ENCODE data around the gene CD300LF.

The CD300LF gene

DNA sequence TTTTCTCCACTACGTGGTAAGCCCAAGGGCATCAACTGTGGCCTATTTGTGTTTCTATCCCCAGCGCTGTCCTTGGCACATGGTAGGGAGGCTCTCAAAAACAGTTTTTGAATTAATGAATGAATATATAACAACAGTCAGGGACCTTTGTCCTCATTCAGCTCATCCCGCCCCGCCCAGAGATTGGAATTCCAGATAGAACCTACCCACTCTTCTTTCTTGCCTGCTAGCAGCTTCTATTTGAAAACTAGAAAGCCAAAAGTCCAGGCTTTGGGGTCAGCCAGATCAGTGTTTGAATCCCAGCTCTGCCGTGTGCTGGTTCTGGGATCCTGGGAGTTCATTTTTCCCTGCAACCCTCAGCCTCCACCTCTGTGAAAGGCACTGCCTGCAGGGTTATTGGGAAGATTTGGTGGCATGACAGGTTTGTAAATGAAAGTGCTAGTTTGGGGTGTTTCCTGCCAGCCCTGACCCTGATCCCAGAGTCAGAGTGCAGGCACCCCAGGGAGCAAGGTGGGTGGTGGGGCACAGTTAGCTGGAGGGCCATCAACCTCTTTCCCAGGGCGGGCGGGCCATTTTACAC, 40.2 kb upstream of the CD300LF start:
- Histone ChIP-seq H3K36me3 (ENCODE audit: control insufficient read depth, insufficient read depth, low read length) (no peaks in the 10 kb centered on the region), H3K4me1 (ENCODE audit: control insufficient read depth, insufficient read depth, low read length) (no peaks in the 10 kb centered on the region), H3K9ac (ENCODE audit: low read length) (no peak overlapping the region), H3K27me3 (ENCODE audit: control insufficient read depth, insufficient read depth, low read length) (no peaks in the 10 kb centered on the region), H3K4me3 (ENCODE audit: low read length) (no peak overlapping the region), H3K27ac (ENCODE audit: low read depth, low read length) (no peak overlapping the region)

DNA sequence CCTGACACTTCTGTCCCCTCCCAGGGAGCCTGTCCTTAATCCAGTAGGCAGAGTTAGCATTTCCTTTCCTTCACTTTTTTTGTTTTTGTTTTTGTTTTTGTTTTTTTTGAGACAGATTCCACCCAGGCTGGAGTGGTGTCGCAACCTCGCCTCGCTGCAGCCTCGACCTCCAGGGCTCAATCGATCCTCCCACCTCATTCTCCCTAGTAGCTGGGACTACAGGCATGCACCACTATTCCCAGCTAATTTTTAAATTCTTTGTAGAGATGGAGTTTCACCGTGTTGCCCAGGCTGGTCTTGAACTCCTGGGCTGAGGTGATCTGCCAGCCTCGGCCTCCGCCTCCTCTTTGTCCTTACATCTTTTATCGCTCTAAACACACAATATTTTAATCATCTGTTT, 39.7 kb upstream of the CD300LF start:
- Histone ChIP-seq H3K27ac (ENCODE audit: low read depth, low read length) (no peak overlapping the region), H3K4me1 (ENCODE audit: control insufficient read depth, insufficient read depth, low read length) (no peaks in the 10 kb centered on the region), H3K4me3 (ENCODE audit: low read length) (peak overlapping the region; percentile 33), H3K9ac (ENCODE audit: low read length) (no peak overlapping the region), H3K27me3 (ENCODE audit: control insufficient read depth, insufficient read depth, low read length) (no peaks in the 10 kb centered on the region), H3K36me3 (ENCODE audit: control insufficient read depth, insufficient read depth, low read length) (no peaks in the 10 kb centered on the region)

DNA sequence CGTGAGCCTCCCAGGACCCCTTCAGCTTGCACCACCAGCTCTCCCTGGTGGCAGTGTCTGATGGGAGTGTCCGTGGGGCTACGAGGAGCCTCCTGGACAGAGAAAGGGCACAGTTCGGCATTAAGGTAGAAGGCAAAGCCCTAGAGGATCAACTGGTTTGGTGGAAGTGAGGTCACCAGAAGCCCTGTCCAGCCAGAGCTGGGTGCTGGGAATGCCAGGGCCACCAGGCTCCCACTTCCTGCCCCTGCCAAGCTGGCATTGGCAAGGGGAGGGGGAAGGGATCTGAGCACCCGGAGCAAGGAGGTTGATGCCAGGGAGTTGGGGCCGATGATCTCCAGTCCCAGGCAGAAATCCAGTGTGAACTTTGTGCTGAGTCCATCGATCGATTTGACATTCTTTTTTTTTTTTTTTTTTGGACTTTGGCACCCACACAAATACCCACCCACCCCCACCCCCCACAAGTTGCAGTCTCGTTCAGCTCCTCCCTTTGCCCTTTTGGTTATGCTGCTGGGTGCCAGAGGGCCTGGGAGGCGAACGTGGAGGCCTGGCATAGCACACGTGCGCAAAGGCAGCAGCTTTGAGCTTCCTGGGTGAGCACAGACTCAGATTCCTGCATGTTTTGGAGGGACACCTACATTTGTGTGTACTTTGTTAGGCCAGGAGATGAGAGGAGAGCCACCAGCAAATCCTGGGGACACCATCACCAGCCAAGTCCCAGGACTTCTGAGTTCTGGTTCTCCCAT, 37.8 kb upstream of the CD300LF start:
- Histone ChIP-seq H3K9ac (ENCODE audit: low read length) (no peak overlapping the region), H3K27me3 (ENCODE audit: control insufficient read depth, insufficient read depth, low read length) (no peaks in the 10 kb centered on the region), H3K4me3 (ENCODE audit: low read length) (peak overlapping the region; percentile 89), H3K4me1 (ENCODE audit: control insufficient read depth, insufficient read depth, low read length) (no peaks in the 10 kb centered on the region), H3K27ac (ENCODE audit: low read depth, low read length) (no peak overlapping the region), H3K36me3 (ENCODE audit: control insufficient read depth, insufficient read depth, low read length) (no peaks in the 10 kb centered on the region)

DNA sequence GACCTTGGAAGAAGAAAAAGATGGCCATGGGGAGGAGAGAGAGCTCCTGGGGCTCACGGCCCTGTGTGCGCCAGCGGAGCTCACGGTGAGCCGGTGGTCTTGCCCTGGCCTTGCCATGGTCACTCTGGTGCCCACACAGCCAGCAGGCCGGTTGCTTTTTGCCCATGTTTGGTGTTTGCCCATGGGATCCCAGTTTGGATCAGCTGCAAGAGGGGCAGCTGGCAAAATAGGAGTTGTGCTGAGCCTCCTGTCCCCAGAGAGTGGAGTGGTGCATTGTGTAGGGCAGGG, 37.3 kb upstream of the CD300LF start:
- Histone ChIP-seq H3K4me3 (ENCODE audit: low read length) (peak overlapping the region; percentile 89), H3K36me3 (ENCODE audit: control insufficient read depth, insufficient read depth, low read length) (no peaks in the 10 kb centered on the region), H3K4me1 (ENCODE audit: control insufficient read depth, insufficient read depth, low read length) (no peaks in the 10 kb centered on the region), H3K9ac (ENCODE audit: low read length) (no peak overlapping the region), H3K27ac (ENCODE audit: low read depth, low read length) (no peak overlapping the region), H3K27me3 (ENCODE audit: control insufficient read depth, insufficient read depth, low read length) (no peaks in the 10 kb centered on the region)

DNA sequence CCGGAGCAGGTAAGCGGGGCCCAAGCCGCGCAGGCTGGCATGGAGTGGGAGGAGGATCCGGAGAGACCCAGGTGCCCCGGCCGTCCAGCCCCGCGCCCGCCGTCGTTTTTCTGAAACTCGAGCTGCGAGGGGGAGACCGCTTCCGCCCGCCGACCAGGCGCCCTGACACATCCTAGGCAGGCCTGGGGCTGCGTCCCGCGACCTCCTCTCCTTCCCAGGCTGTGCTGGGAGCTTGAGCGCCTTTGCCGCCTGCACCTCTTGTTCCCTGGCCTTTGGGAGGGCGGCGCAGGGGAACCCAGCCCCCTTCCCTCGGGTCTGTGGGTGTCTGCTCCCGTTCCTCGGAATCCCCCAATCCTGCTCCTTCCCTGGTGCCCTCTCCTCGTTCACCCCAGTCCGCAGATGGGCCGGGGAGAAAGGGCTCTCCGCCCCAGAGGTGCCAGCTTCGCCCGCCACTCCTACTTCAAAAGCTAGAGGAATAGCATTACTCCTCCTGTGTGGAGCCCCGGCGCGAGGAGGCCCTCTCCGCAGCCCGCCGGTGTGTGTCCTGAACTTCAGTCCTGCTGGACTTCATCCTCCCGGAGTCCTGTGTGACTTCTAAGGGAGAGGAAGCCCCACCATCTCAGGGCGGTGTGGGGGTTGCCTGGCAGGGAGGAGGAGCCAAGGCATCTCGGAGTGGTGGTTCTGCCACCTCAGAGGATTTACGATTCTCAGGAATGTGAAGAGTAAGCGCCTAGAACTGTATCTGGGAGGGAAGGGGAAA, 36.7 kb upstream of the CD300LF start:
- Histone ChIP-seq H3K36me3 (ENCODE audit: control insufficient read depth, insufficient read depth, low read length) (no peaks in the 10 kb centered on the region), H3K9ac (ENCODE audit: low read length) (peak overlapping the region; percentile 66), H3K4me1 (ENCODE audit: control insufficient read depth, insufficient read depth, low read length) (no peaks in the 10 kb centered on the region), H3K27ac (ENCODE audit: low read depth, low read length) (no peak overlapping the region), H3K27me3 (ENCODE audit: control insufficient read depth, insufficient read depth, low read length) (no peaks in the 10 kb centered on the region), H3K4me3 (ENCODE audit: low read length) (peak overlapping the region; percentile 89)

DNA sequence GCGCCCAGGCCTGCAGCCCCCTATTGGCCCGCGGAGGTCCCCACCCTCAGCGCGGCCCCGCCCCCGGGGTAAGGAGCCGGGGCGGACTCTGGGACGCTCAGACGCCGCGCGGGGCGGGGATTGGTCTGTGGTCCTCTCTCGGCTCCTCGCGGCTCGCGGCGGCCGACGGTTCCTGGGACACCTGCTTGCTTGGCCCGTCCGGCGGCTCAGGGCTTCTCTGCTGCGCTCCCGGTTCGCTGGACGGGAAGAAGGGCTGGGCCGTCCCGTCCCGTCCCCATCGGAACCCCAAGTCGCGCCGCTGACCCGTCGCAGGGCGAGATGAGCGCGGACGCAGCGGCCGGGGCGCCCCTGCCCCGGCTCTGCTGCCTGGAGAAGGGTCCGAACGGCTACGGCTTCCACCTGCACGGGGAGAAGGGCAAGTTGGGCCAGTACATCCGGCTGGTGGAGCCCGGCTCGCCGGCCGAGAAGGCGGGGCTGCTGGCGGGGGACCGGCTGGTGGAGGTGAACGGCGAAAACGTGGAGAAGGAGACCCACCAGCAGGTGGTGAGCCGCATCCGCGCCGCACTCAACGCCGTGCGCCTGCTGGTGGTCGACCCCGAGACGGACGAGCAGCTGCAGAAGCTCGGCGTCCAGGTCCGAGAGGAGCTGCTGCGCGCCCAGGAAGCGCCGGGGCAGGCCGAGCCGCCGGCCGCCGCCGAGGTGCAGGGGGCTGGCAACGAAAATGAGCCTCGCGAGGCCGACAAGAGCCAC, 36.0 kb upstream of the CD300LF start, which contains the start of gene NHERF1:
TSS of gene NHERF1 (plus strand) at position 100 of the 750 bp plus-strand sequence. CDS start at position 319, 219 bp downstream.
- Histone ChIP-seq H3K36me3 (ENCODE audit: control insufficient read depth, insufficient read depth, low read length) (no peaks in the 10 kb centered on the region), H3K9ac (ENCODE audit: low read length) (peak within 1 kb of the TSS; percentile 66), H3K27me3 (ENCODE audit: control insufficient read depth, insufficient read depth, low read length) (no peaks in the 10 kb centered on the region), H3K4me1 (ENCODE audit: control insufficient read depth, insufficient read depth, low read length) (no peaks in the 10 kb centered on the region), H3K4me3 (ENCODE audit: low read length) (peak within 1 kb of the TSS; percentile 89), H3K27ac (ENCODE audit: low read depth, low read length) (peak within 1 kb of the TSS; percentile 26)

DNA sequence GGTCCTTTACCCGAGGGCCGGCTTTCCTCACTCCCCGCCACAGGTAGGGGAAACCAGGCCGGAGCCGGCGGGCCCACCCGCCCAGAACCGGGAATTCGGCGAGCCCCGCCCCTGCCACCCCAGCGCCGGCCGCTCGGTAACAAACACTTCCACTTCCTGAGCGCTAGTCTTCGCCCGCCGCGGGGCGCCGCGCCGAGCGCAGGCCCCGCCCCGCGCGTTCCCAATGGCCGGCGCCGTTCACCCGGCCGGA, 35.5 kb upstream of the CD300LF start:
- H3K4me1 ChIP-seq (ENCODE audit: control insufficient read depth, insufficient read depth, low read length), result no peaks in the 10 kb centered on the region
- peak overlapping the region; percentile 17 for H3K27ac ChIP-seq (ENCODE audit: low read depth, low read length)
- peak overlapping the region; percentile 47 for H3K4me3 ChIP-seq (ENCODE audit: low read length)
- H3K9ac ChIP-seq (ENCODE audit: low read length), result no peak overlapping the region
- H3K36me3 ChIP-seq (ENCODE audit: control insufficient read depth, insufficient read depth, low read length), result no peaks in the 10 kb centered on the region
- H3K27me3 ChIP-seq (ENCODE audit: control insufficient read depth, insufficient read depth, low read length), result no peaks in the 10 kb centered on the region

DNA sequence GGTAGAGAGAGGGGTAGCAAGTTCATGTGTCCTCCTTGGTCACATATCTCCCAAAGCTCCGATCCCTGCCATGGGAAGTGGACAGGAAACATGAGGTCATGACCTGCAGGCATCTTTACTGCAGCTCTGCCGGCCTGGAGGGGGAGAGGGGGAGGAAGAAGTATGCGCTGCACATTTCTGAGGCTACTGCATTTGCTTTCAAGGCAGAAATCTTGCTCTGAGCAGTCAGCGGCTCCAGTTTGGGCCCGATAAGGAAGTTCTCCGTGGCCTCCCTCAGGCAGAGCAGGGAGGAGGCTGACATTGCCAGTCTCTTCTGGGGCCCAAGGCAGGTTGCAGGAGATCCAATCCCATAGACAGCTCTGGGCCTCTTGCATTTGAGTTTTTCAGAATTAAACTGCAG, 34.2 kb upstream of the CD300LF start:
- Histone ChIP-seq H3K36me3 (ENCODE audit: control insufficient read depth, insufficient read depth, low read length) (no peaks in the 10 kb centered on the region), H3K27me3 (ENCODE audit: control insufficient read depth, insufficient read depth, low read length) (no peaks in the 10 kb centered on the region), H3K27ac (ENCODE audit: low read depth, low read length) (no peak overlapping the region), H3K9ac (ENCODE audit: low read length) (no peak overlapping the region), H3K4me3 (ENCODE audit: low read length) (no peak overlapping the region), H3K4me1 (ENCODE audit: control insufficient read depth, insufficient read depth, low read length) (no peaks in the 10 kb centered on the region)

DNA sequence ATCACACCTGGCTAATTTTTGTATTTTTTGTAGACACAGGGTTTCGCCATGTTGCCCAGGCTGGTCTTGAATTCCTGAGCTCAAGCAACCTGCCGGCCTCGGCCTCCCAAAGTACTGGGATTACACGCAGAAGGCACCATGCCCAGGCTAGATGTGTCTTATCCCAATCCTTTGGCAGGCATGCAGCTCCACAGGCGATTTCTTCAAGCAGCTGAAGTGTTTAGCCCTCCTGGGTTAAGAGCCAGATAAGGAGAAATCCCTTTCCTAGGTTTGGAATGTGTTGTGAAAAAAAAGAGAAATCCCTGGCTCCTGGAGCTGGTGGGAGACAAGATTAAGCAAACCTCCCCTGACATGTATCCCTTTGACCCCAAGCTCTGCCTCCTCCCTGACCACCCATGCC, 33.7 kb upstream of the CD300LF start:
- no peak overlapping the region for H3K27ac ChIP-seq (ENCODE audit: low read depth, low read length)
- no peaks in the 10 kb centered on the region for H3K4me1 ChIP-seq (ENCODE audit: control insufficient read depth, insufficient read depth, low read length)
- no peaks in the 10 kb centered on the region for H3K27me3 ChIP-seq (ENCODE audit: control insufficient read depth, insufficient read depth, low read length)
- no peak overlapping the region for H3K9ac ChIP-seq (ENCODE audit: low read length)
- no peak overlapping the region for H3K4me3 ChIP-seq (ENCODE audit: low read length)
- no peaks in the 10 kb centered on the region for H3K36me3 ChIP-seq (ENCODE audit: control insufficient read depth, insufficient read depth, low read length)

DNA sequence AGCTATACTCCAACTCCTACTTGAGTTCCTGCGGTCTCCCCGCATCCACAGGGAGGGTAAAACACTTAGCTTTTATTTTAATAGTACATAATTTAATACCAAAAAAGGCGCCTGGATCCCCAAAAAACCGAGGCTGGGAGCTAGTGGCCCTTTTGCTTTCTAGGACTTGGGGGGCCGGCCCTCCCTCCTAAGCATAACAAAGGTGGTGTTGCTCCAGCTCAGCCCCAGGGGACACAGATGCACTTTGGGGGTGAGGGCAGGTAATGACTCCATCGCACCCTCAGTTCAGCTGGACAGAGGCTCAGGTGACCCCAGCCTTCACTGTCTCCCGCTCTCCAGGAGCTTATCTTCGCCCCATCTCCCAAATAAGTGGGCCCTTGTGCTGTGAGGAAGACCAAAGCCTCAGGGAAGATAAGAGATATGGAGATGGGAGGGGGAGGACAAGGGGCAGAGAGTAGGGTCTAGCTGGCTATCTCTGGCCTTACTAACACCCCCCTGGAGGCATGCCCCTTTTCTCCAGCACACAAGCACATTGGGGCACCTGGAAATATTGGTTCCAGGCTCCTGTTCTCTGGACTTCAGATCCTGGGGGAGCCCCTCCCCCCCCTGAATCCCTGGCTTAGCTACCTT, 32.9 kb upstream of the CD300LF start:
- H3K9ac ChIP-seq (ENCODE audit: low read length), result no peak overlapping the region
- no peaks in the 10 kb centered on the region for H3K4me1 ChIP-seq (ENCODE audit: control insufficient read depth, insufficient read depth, low read length)
- no peak overlapping the region for H3K27ac ChIP-seq (ENCODE audit: low read depth, low read length)
- H3K27me3 ChIP-seq (ENCODE audit: control insufficient read depth, insufficient read depth, low read length), result no peaks in the 10 kb centered on the region
- H3K36me3 ChIP-seq (ENCODE audit: control insufficient read depth, insufficient read depth, low read length), result no peaks in the 10 kb centered on the region
- H3K4me3 ChIP-seq (ENCODE audit: low read length), result no peak overlapping the region

DNA sequence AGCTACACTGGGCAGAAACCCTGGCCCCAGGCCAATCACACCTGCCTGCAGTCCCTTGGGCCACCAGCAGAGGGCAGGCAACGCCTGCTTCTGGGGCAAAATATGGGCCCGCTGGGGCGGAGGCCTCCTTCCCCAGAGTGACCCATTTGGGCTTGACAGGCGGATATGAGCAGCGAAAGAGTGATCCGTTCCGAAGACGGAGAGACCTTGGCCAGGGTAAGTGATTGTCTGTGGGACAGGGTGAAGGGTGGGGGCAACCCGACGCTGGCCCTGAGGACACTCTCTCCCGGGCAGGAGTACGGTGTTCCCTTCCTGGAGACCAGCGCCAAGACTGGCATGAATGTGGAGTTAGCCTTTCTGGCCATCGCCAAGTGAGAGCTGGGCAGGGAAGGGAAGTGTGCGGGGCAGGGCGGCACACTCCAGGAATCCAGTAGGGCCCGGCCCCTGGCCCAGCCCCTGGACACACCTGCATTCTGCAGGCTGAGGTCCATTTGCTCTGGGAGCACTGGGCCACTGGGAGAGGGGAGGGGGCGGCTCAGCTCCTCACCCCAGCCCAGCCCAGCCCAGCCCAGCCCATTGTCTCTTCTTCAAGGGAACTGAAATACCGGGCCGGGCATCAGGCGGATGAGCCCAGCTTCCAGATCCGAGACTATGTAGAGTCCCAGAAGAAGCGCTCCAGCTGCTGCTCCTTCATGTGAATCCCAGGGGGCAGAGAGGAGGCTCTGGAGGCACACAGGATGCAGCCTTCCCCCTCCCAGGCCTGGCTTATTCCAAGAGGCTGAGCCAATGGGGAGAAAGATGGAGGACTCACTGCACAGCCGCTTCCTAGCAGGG, 32.2 kb upstream of the CD300LF start:
- peak overlapping the region; percentile 58 for H3K4me3 ChIP-seq (ENCODE audit: low read length)
- no peaks in the 10 kb centered on the region for H3K4me1 ChIP-seq (ENCODE audit: control insufficient read depth, insufficient read depth, low read length)

More for the DNA sequence above, 32.2 kb upstream of the CD300LF start:
- no peaks in the 10 kb centered on the region for H3K36me3 ChIP-seq (ENCODE audit: control insufficient read depth, insufficient read depth, low read length)
- peak overlapping the region; percentile 7 for H3K9ac ChIP-seq (ENCODE audit: low read length)
- no peak overlapping the region for H3K27ac ChIP-seq (ENCODE audit: low read depth, low read length)
- no peaks in the 10 kb centered on the region for H3K27me3 ChIP-seq (ENCODE audit: control insufficient read depth, insufficient read depth, low read length)
